HCT116 (cell line): Measurements from ENCODE around the gene MAP1S. TPM values are rescaled to one million over a fixed set of nuclear protein-coding genes. Genes with fewer than 3 reads are reported as not detected.

ENCODE experiments used
- ATAC-seq: fragments of 200-7000 bp; cut with Tn5 transposase; 2 replicates; pipeline ENCODE4 v1.9.1; 2020; ENCODE audit warnings: mild to moderate bottlenecking, moderate library complexity
- BruUV-seq: library from RNA; stranded (reverse); fragments of 400-500 nt; replicated peaks from 2 replicates; lab custom pipeline; 2021; lab: Mats Ljungman, UMichigan
- CTCF ChIA-PET: fragments of 300-600 bp; sonication (Branson Sonifier 250); formaldehyde crosslinking; loops from one replicate; lab custom pipeline; 2021; ENCODE audit warnings: antibody characterized with exemption; lab: Charles Lee
- POLR2A ChIA-PET: fragments of 300-600, 350-600 bp; sonication (Branson Sonifier 250); formaldehyde crosslinking; loops from one replicate; lab custom pipeline; 2021; ENCODE audit warnings: antibody characterized with exemption; lab: Charles Lee
- RAD21 ChIA-PET, 2 experiments: fragments of 300-600 bp; sonication (Branson Sonifier 250); formaldehyde crosslinking; loops; one replicate each; lab custom pipeline; 2023; ENCODE audit warnings: low total read pairs in 2 of 2; ENCODE audit not compliant: uncharacterized antibody in 2 of 2, unreplicated experiment in 2 of 2, low non-redundant PET in 1 of 2; lab: Charles Lee
- DNase-seq: peaks from one replicate; pipeline ENCODE4 v3.0.0-alpha.2; 2010; ENCODE audit warnings: low read depth, low spot score
- H2AFZ ChIP-seq: fragments of 200-600 bp; shearing (Covaris generic), sonication (generic); 2 replicates; pipeline ENCODE4 v1.6.1; 2017; ENCODE audit warnings: low read depth, mixed run types, mixed read lengths, antibody characterized with exemption, low read length; ENCODE audit not compliant: poor library complexity, severe bottlenecking
- H3K27ac ChIP-seq: 2 replicates; pipeline ENCODE4 v1.5.1; 2012; ENCODE audit warnings: low read depth, low read length
- H3K27me3 ChIP-seq: fragments of 200-600 bp; sonication (generic); 2 replicates; pipeline ENCODE4 v1.6.1; 2016; ENCODE audit warnings: mixed run types, low read length, mixed read lengths; ENCODE audit not compliant: insufficient read depth
- H3K36me3 ChIP-seq, 2 experiments: fragments of 200-500 bp in 1 of 2; fragments of 200-600 bp in 1 of 2; sonication (Bioruptor generic) in 1 of 2; sonication (generic) in 1 of 2; 2 replicates each; pipeline versions ENCODE4 v1.5.1 to v1.6.1; 2014 to 2016; ENCODE audit warnings: low read length in 2 of 2, inconsistent platforms in 1 of 2, mixed read lengths in 1 of 2, mixed run types in 1 of 2; ENCODE audit not compliant: insufficient read depth in 2 of 2, control insufficient read depth in 1 of 2
- H3K4me1 ChIP-seq, 2 experiments: fragments of 200-600 bp in 1 of 2; sonication (generic) in 1 of 2; 2 replicates each; pipeline versions ENCODE4 v1.5.1 to v1.6.1; 2012 to 2017; ENCODE audit warnings: low read length in 2 of 2, inconsistent platforms in 1 of 2, mild to moderate bottlenecking in 1 of 2, mixed read lengths in 1 of 2, mixed run types in 1 of 2, moderate library complexity in 1 of 2; ENCODE audit not compliant: insufficient read depth in 2 of 2, control insufficient read depth in 1 of 2
- H3K4me2 ChIP-seq: fragments of 200-600 bp; sonication (generic); 2 replicates; pipeline ENCODE4 v1.6.1; 2017; ENCODE audit warnings: mixed run types, low read length, mixed read lengths
- H3K4me3 ChIP-seq, 2 experiments: fragments of 200-600 bp in 1 of 2; sonication (generic) in 1 of 2; replicated peaks in 1 of 2; 2 replicates each; pipeline ENCODE4 v1.5.1; 2011 to 2016; ENCODE audit warnings: low read length in 2 of 2, control low read depth in 1 of 2, low read depth in 1 of 2, mild to moderate bottlenecking in 1 of 2, mixed read lengths in 1 of 2, mixed run types in 1 of 2
- H3K79me2 ChIP-seq: fragments of 200-600 bp; sonication (generic); 2 replicates; pipeline ENCODE4 v1.6.1; 2017; ENCODE audit warnings: mild to moderate bottlenecking, mixed run types, low read length, moderate library complexity, mixed read lengths; ENCODE audit not compliant: insufficient read depth
- H3K9ac ChIP-seq: fragments of 200-600 bp; sonication (generic); 2 replicates; pipeline ENCODE4 v1.6.1; 2016; ENCODE audit warnings: low read length, mixed read lengths
- H3K9me2 ChIP-seq: fragments of 200-600 bp; sonication (generic), shearing (Covaris generic); 2 replicates; pipeline ENCODE4 v1.6.1; 2017; ENCODE audit warnings: mixed run types, mild to moderate bottlenecking, moderate library complexity; ENCODE audit not compliant: insufficient read depth
- H3K9me3 ChIP-seq, 2 experiments: fragments of 200-500 bp in 1 of 2; fragments of 200-600 bp in 1 of 2; sonication (Bioruptor generic) in 1 of 2; sonication (generic) in 1 of 2; 2 replicates each; pipeline ENCODE4 v1.6.1; 2014 to 2017; ENCODE audit warnings: low read length in 2 of 2, mixed read lengths in 2 of 2, inconsistent platforms in 1 of 2, low read depth in 1 of 2, mild to moderate bottlenecking in 1 of 2, mixed run types in 1 of 2, moderate library complexity in 1 of 2; ENCODE audit not compliant: control insufficient read depth in 1 of 2, insufficient read depth in 1 of 2
- H4K20me1 ChIP-seq: fragments of 200-600 bp; sonication (generic), shearing (Covaris generic); 2 replicates; pipeline ENCODE4 v1.6.1; 2017; ENCODE audit warnings: mixed run types, mild to moderate bottlenecking, moderate library complexity; ENCODE audit not compliant: insufficient read depth
- CTCF ChIP-seq, 3 experiments: fragments of 200-600 bp in 1 of 3; sonication (generic) in 1 of 3; IDR thresholded peaks in 2 of 3; conservative IDR thresholded peaks in 1 of 3; 2 replicates each; pipeline ENCODE4 v1.5.1; 2012 to 2017; ENCODE audit warnings: low read depth in 2 of 3, low read length in 2 of 3, antibody characterized with exemption in 1 of 3, borderline replicate concordance in 1 of 3, control low read depth in 1 of 3, mild to moderate bottlenecking in 1 of 3, mixed read lengths in 1 of 3, mixed run types in 1 of 3, moderate library complexity in 1 of 3; ENCODE audit not compliant: insufficient read depth in 1 of 3
- EGR1 ChIP-seq: IDR thresholded peaks from 2 replicates; pipeline ENCODE4 v1.6.1; 2012; ENCODE audit warnings: low read depth
- RAD21 ChIP-seq: IDR thresholded peaks from 2 replicates; pipeline ENCODE4 v1.6.1; 2012; ENCODE audit warnings: low read depth, mild to moderate bottlenecking
- REST ChIP-seq: IDR thresholded peaks from 2 replicates; pipeline ENCODE4 v1.6.1; 2012; ENCODE audit warnings: low read depth
- intact Hi-C: fragments of 100-400 bp; cut with micrococcal nuclease; formaldehyde crosslinking; loops from 2 replicates; pipeline ENCODE4 v1.10.0; 2022
- total RNA-seq: library from RNA; stranded (reverse); gene quantifications from one replicate; pipeline ENCODE4 v1.2.1, GENCODE V29; 2021; ENCODE audit not compliant: unreplicated experiment

Gene MAP1S
- total RNA-seq, 1 experiment from 2014 or later: 80.8 TPM

GRCh38 chr19:17681505-17682125 lies 37.7 kb upstream of the MAP1S start:
- H3K27ac ChIP-seq: no peak overlapping the region
- no peak overlapping the region for H3K4me3 ChIP-seq
- ChIA-PET RAD21 (no interaction called here), CTCF (no interaction called here), POLR2A (interaction anchor here (0.6 to 1.3 kb wide), 2 partner anchors 11 to 611 kb away, joined by 3 read pairs; no protein-coding TSS in a partner anchor)
- H3K36me3 ChIP-seq: no peaks in the 10 kb centered on the region
- H3K4me2 ChIP-seq: peak overlapping the region; percentile 80
- H3K27me3 ChIP-seq: no peaks in the 10 kb centered on the region
- intact Hi-C loops: loop anchor here (10.0 kb wide), 1 partner anchor 227 kb away; no protein-coding TSS in a partner anchor
- BruUV-seq: no TSS peak
- H2AFZ ChIP-seq: no peak overlapping the region
- no peaks in the 10 kb centered on the region for H4K20me1 ChIP-seq
- no peaks in the 10 kb centered on the region for H3K9me2 ChIP-seq
- DNase-seq: no peak
- no peak for TF ChIP-seq RAD21
- TF ChIP-seq REST: peak; percentile 97
- TF ChIP-seq, all 23 proteins: peak for 1
- no peak for ATAC-seq
- Histone ChIP-seq H3K4me1 (peaks cover 30 to 69% of the 10 kb centered on the region in 2 experiments), H3K79me2 (peaks cover 28% of the 10 kb centered on the region), H3K9me3 (no peaks in the 10 kb centered on the region), H3K9ac (no peak overlapping the region)

GRCh38 chr19:17682273-17682672 lies 37.0 kb upstream of the MAP1S start:
- Histone ChIP-seq H3K27me3 (no peaks in the 10 kb centered on the region), H3K4me2 (no peak overlapping the region), H3K4me3 (no peak overlapping the region), H3K9me2 (no peaks in the 10 kb centered on the region), H3K36me3 (no peaks in the 10 kb centered on the region), H3K4me1 (peaks cover 23 to 69% of the 10 kb centered on the region in 2 experiments), H2AFZ (no peak overlapping the region), H3K9ac (no peak overlapping the region), H3K27ac (no peak overlapping the region), H3K79me2 (peaks cover 28% of the 10 kb centered on the region), H4K20me1 (no peaks in the 10 kb centered on the region), H3K9me3 (no peaks in the 10 kb centered on the region)
- ChIA-PET POLR2A (interaction anchor here (0.6 to 1.3 kb wide), 2 partner anchors 10 to 611 kb away, joined by 3 read pairs; no protein-coding TSS in a partner anchor), CTCF (no interaction called here), RAD21 (no interaction called here)
- ATAC-seq (no peak), DNase-seq (no peak)
- intact Hi-C loops: loop anchor here (10.0 kb wide), 1 partner anchor 227 kb away; no protein-coding TSS in a partner anchor
- BruUV-seq: no TSS peak
- TF ChIP-seq CTCF (IDR thresholded peaks at IDR 0.05 in 2 of 3, conservative IDR thresholded peaks at IDR 0.05 in 1 of 3; ENCODE audit: borderline replicate concordance in 1 of 3, insufficient read depth in 1 of 3, low read depth in 2 of 3, low read length in 2 of 3) (no peak), RAD21 (no peak), EGR1 (no peak)
